HepG2 (cell line): ENCODE measurements around the gene NEU4. TPM values are rescaled to one million over a fixed set of nuclear protein-coding genes. Genes with fewer than 3 reads are reported as not detected.

ENCODE experiments used
- HDAC2 ChIP-seq: sonication (generic); formaldehyde crosslinking; IDR thresholded peaks from 2 replicates; pipeline ENCODE4 v1.4.0; 2020; ENCODE audit warnings: missing genetic modification reagents
- HMGA1 ChIP-seq: sonication (generic); formaldehyde crosslinking; conservative IDR thresholded peaks from 2 replicates; pipeline ENCODE4 v1.4.0; 2020; ENCODE audit warnings: missing genetic modification reagents
- HOXA9 ChIP-seq: sonication (generic); formaldehyde crosslinking; IDR thresholded peaks from 2 replicates; pipeline ENCODE4 v1.8.1; 2022; ENCODE audit warnings: missing genetic modification reagents, mild to moderate bottlenecking, moderate library complexity, borderline replicate concordance
- KDM2A ChIP-seq: sonication (generic); formaldehyde crosslinking; IDR thresholded peaks from 2 replicates; pipeline ENCODE4 v1.4.0; 2020; ENCODE audit warnings: low read depth, missing genetic modification reagents, borderline replicate concordance
- MZF1 ChIP-seq: sonication (generic); formaldehyde crosslinking; IDR thresholded peaks from 2 replicates; pipeline ENCODE4 v1.8.1; 2023; ENCODE audit warnings: mild to moderate bottlenecking, missing genetic modification reagents, borderline replicate concordance
- REXO4 ChIP-seq: sonication (generic); formaldehyde crosslinking; IDR thresholded peaks from 2 replicates; pipeline ENCODE4 v1.8.0; 2022; ENCODE audit warnings: missing genetic modification reagents, mild to moderate bottlenecking, borderline replicate concordance
- SAP130 ChIP-seq: IDR thresholded peaks from 2 replicates; pipeline ENCODE4 v1.6.1; 2016; ENCODE audit warnings: low read depth
- SIN3B ChIP-seq: fragments of 150-350 bp; IDR thresholded peaks from 2 replicates; pipeline ENCODE4 v1.6.1; 2014; ENCODE audit warnings: low read length
- SSRP1 ChIP-seq: IDR thresholded peaks from 2 replicates; pipeline ENCODE4 v1.6.1; 2016; ENCODE audit warnings: control low read depth
- SUZ12 ChIP-seq: fragments of 150-350 bp; IDR thresholded peaks from 2 replicates; pipeline ENCODE4 v1.6.1; 2014; ENCODE audit warnings: low read depth, low read length
- ZNF10 ChIP-seq: sonication (generic); formaldehyde crosslinking; IDR thresholded peaks from 2 replicates; pipeline ENCODE4 v1.4.0; 2020; ENCODE audit warnings: mild to moderate bottlenecking, low read depth, missing genetic modification reagents, borderline replicate concordance
- ZNF367 ChIP-seq: sonication (generic); formaldehyde crosslinking; IDR thresholded peaks from 2 replicates; pipeline ENCODE4 v1.4.0; 2020; ENCODE audit warnings: missing genetic modification reagents, borderline replicate concordance
- ZNF557 ChIP-seq: sonication (generic); formaldehyde crosslinking; IDR thresholded peaks from 2 replicates; pipeline ENCODE4 v1.4.0; 2020; ENCODE audit warnings: missing genetic modification reagents
- ZNF567 ChIP-seq: sonication (generic); formaldehyde crosslinking; IDR thresholded peaks from 2 replicates; pipeline ENCODE4 v1.8.1; 2023; ENCODE audit warnings: mild to moderate bottlenecking, missing genetic modification reagents, borderline replicate concordance
- ZNF644 ChIP-seq: IDR thresholded peaks from 2 replicates; pipeline ENCODE4 v1.6.1; 2016; ENCODE audit warnings: low read depth
- ZSCAN12 ChIP-seq: sonication (generic); formaldehyde crosslinking; IDR thresholded peaks from 2 replicates; pipeline ENCODE4 v1.9.0; 2021; ENCODE audit warnings: mild to moderate bottlenecking, missing genetic modification reagents
- polyA plus RNA-seq, 8 experiments: library from polyadenylated mRNA; depleted of rRNA in 3 of 8; stranded (reverse) in 7 of 8; unstranded in 1 of 8; fragments of >200 nt; fragmentation: Illumina TruSeq in 4 of 8; extraction: Trizol in 4 of 8; gene quantifications; 2 replicates each; pipeline versions ENCODE4 v1.2.1 to v1.2.3, GENCODE V29; 2011 to 2016; ENCODE audit warnings: low read depth in 4 of 8, missing spikeins in 1 of 8, mixed read lengths in 1 of 8; ENCODE audit not compliant: insufficient read depth in 1 of 8
- total RNA-seq, 5 experiments: library from RNA; depleted of rRNA; stranded (reverse); fragments of >200 nt; fragmentation: Illumina TruSeq; extraction: Trizol; gene quantifications; 2 replicates each; pipeline ENCODE4 v1.2.3, GENCODE V29; 2016; ENCODE audit warnings: low read depth in 1 of 5
- TF ChIP-seq, protein P1 (sequence below): sonication (generic); formaldehyde crosslinking; IDR thresholded peaks from 2 replicates; pipeline ENCODE4 v1.5.0; 2020; ENCODE audit warnings: mild to moderate bottlenecking, missing genetic modification reagents
- TF ChIP-seq, protein P2 (sequence below): sonication (generic); formaldehyde crosslinking; IDR thresholded peaks from 2 replicates; pipeline ENCODE4 v1.4.0; 2020; ENCODE audit warnings: missing genetic modification reagents, borderline replicate concordance
- TF ChIP-seq, protein P3 (sequence below), 2 experiments: fragments of 450-650 bp in 1 of 2; sonication (generic) in 1 of 2; formaldehyde crosslinking; IDR thresholded peaks; 2 replicates each; pipeline versions ENCODE4 v1.5.0 to v1.8.0; 2020 to 2022; ENCODE audit warnings: mild to moderate bottlenecking in 1 of 2, missing genetic modification reagents in 1 of 2
- TF ChIP-seq, protein P4 (sequence below): fragments of 450-650 bp; IDR thresholded peaks from 2 replicates; pipeline ENCODE4 v1.6.1; 2017
- TF ChIP-seq, protein P5 (sequence below): sonication (generic); formaldehyde crosslinking; IDR thresholded peaks from 2 replicates; pipeline ENCODE4 v1.5.0; 2020; ENCODE audit warnings: missing genetic modification reagents

The NEU4 gene
- total and polyA plus RNA-seq, 2 of the 13 experiments (the other 11 are each of a cell fraction or from before 2014, with no cell fraction given), result 53.5 to 107 TPM

DNA sequence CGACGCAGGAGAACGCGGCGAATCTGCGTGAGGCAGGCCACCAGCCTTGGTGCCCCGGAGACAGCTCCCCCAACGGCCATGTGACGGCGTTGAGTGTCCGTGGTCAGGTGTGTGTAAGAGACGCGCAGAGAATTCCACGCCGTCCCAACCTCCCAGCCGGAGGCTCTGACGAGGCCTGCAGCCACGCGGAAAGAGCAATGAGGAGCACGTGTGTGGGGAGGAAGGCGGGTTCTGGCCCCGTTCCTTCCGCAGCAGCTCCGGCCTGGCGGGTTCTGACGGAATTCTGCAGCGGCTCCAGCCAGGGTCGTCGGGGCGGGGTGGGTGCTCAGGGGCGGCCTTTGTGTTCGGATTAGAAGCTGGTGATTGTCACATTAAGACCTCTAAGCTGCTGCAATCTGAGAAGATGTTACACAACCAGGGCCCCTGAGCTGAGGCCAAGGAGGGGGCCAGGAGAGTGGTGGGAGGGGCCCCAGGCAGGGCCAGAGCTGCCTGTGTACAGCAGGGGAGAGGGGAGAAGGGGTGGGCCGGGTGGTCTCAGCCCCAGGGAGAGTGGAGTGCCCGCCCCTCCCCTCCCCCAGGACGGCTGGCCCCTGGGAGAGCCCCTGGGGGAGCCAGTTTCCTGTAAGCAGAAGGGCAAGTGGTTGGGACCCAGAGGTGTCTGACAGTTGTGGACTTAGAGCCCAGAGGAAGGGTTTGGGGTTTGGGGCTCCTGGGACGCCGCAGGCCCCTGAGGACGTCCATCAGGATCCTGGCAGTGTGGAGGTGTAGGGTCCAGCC is 37.5 kb upstream of the NEU4 start (continued):
- TF ChIP-seq SIN3B (no peak), ZNF557 (CRISPR knock-in tag) (0 out of 2 replicates have a peak, but pooled peaks have one; percentile 61), ZNF644 (CRISPR knock-in tag) (no peak), KDM2A (CRISPR knock-in tag) (peak; percentile 45), ZSCAN12 (peak; percentile 59; the same call in 1 of the 2 replicates), ZNF567 (CRISPR knock-in tag) (peak; percentile 69; the same call in 1 of the 2 replicates), ZNF367 (CRISPR knock-in tag) (0 out of 2 replicates have a peak, but pooled peaks have one; percentile 27), SAP130 (CRISPR knock-in tag) (peak; percentile 64), HOXA9 (CRISPR knock-in tag) (0 out of 2 replicates have a peak, but pooled peaks have one; percentile 68), SSRP1 (CRISPR knock-in tag) (peak; percentile 88), HDAC2 (CRISPR knock-in tag) (peak; percentile 67), SUZ12 (no peak), ZNF10 (no peak), REXO4 (CRISPR knock-in tag) (peak; percentile 32; the same call in 1 of the 2 replicates), HMGA1 (no peak), MZF1 (CRISPR knock-in tag) (no peak)
- TF ChIP-seq, protein P1, sequence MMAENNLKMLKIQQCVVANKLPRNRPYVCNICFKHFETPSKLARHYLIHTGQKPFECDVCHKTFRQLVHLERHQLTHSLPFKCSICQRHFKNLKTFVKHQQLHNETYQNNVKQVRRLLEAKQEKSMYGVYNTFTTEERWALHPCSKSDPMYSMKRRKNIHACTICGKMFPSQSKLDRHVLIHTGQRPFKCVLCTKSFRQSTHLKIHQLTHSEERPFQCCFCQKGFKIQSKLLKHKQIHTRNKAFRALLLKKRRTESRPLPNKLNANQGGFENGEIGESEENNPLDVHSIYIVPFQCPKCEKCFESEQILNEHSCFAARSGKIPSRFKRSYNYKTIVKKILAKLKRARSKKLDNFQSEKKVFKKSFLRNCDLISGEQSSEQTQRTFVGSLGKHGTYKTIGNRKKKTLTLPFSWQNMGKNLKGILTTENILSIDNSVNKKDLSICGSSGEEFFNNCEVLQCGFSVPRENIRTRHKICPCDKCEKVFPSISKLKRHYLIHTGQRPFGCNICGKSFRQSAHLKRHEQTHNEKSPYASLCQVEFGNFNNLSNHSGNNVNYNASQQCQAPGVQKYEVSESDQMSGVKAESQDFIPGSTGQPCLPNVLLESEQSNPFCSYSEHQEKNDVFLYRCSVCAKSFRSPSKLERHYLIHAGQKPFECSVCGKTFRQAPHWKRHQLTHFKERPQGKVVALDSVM (CRISPR knock-in tag), result no peak
- TF ChIP-seq, protein P2, sequence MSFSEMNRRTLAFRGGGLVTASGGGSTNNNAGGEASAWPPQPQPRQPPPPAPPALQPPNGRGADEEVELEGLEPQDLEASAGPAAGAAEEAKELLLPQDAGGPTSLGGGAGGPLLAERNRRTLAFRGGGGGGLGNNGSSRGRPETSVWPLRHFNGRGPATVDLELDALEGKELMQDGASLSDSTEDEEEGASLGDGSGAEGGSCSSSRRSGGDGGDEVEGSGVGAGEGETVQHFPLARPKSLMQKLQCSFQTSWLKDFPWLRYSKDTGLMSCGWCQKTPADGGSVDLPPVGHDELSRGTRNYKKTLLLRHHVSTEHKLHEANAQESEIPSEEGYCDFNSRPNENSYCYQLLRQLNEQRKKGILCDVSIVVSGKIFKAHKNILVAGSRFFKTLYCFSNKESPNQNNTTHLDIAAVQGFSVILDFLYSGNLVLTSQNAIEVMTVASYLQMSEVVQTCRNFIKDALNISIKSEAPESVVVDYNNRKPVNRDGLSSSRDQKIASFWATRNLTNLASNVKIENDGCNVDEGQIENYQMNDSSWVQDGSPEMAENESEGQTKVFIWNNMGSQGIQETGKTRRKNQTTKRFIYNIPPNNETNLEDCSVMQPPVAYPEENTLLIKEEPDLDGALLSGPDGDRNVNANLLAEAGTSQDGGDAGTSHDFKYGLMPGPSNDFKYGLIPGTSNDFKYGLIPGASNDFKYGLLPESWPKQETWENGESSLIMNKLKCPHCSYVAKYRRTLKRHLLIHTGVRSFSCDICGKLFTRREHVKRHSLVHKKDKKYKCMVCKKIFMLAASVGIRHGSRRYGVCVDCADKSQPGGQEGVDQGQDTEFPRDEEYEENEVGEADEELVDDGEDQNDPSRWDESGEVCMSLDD (CRISPR knock-in tag), result peak; percentile 49; the same call in 1 of the 2 replicates
- TF ChIP-seq, protein P3, sequence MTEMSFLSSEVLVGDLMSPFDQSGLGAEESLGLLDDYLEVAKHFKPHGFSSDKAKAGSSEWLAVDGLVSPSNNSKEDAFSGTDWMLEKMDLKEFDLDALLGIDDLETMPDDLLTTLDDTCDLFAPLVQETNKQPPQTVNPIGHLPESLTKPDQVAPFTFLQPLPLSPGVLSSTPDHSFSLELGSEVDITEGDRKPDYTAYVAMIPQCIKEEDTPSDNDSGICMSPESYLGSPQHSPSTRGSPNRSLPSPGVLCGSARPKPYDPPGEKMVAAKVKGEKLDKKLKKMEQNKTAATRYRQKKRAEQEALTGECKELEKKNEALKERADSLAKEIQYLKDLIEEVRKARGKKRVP (CRISPR knock-in tag; IDR thresholded peaks at IDR 0.05), result peak; percentile 12 to 99; a peak in 3 of 4 replicates
- TF ChIP-seq, protein P4, sequence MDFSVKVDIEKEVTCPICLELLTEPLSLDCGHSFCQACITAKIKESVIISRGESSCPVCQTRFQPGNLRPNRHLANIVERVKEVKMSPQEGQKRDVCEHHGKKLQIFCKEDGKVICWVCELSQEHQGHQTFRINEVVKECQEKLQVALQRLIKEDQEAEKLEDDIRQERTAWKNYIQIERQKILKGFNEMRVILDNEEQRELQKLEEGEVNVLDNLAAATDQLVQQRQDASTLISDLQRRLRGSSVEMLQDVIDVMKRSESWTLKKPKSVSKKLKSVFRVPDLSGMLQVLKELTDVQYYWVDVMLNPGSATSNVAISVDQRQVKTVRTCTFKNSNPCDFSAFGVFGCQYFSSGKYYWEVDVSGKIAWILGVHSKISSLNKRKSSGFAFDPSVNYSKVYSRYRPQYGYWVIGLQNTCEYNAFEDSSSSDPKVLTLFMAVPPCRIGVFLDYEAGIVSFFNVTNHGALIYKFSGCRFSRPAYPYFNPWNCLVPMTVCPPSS, result no peak
- TF ChIP-seq, protein P5, sequence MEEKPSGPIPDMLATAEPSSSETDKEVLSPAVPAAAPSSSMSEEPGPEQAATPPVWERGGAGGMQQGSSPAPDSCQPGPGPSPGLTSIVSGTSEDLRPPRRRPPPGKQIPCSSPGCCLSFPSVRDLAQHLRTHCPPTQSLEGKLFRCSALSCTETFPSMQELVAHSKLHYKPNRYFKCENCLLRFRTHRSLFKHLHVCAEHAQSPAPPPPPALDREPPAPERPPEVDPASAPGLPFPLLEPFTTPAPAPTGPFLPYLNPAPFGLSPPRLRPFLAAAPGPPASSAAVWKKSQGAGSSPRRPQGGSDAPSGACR (CRISPR knock-in tag), result 0 out of 2 replicates have a peak, but pooled peaks have one; percentile 31
